Endothelial cell (in vitro differentiated cells): Measurements from ENCODE around the gene KBTBD8. TPM values are rescaled to one million over a fixed set of nuclear protein-coding genes. Genes with fewer than 3 reads are reported as not detected.

Source experiments
- DNase-seq: peaks from one replicate; pipeline ENCODE4 v3.0.0; 2021; ENCODE audit warnings: low spot score
- H3K27ac Mint-ChIP-seq: one replicate; pipeline ENCODE4 v1.8.0; 2021; ENCODE audit warnings: mixed read lengths, inconsistent platforms; ENCODE audit not compliant: unreplicated experiment
- H3K27me3 Mint-ChIP-seq: one replicate; pipeline ENCODE4 v1.8.0; 2021; ENCODE audit warnings: mild to moderate bottlenecking, moderate library complexity, mixed read lengths, inconsistent platforms; ENCODE audit not compliant: unreplicated experiment
- H3K36me3 Mint-ChIP-seq: one replicate; pipeline ENCODE4 v1.8.0; 2021; ENCODE audit warnings: mild to moderate bottlenecking, low read depth, mixed read lengths, inconsistent platforms; ENCODE audit not compliant: unreplicated experiment
- H3K4me1 Mint-ChIP-seq: one replicate; pipeline ENCODE4 v1.8.0; 2021; ENCODE audit warnings: mild to moderate bottlenecking, mixed read lengths, inconsistent platforms; ENCODE audit not compliant: unreplicated experiment
- H3K4me3 Mint-ChIP-seq: one replicate; pipeline ENCODE4 v1.8.0; 2021; ENCODE audit warnings: mild to moderate bottlenecking, mixed read lengths, inconsistent platforms; ENCODE audit not compliant: unreplicated experiment
- H3K9me3 Mint-ChIP-seq: one replicate; pipeline ENCODE4 v1.8.0; 2021; ENCODE audit warnings: mixed read lengths, inconsistent platforms; ENCODE audit not compliant: unreplicated experiment
- total RNA-seq: library from RNA; stranded (reverse); fragmentation: NEBNext Ultra II Directional; extraction: Animal tissue kit (Norgen Biotek cat#: 25700); gene quantifications from one replicate; pipeline ENCODE4 v1.2.1, GENCODE V29; 2021; ENCODE audit not compliant: unreplicated experiment
- TF ChIP-seq, protein P1 (sequence below): fragments of 200-600 bp; sonication (generic); IDR thresholded peaks from one replicate; pipeline ENCODE4 v1.5.0; 2021; ENCODE audit warnings: antibody characterized with exemption; ENCODE audit not compliant: unreplicated experiment

KBTBD8 gene
- total RNA-seq, 1 donor from 2014 or later: 6.3 TPM

DNA sequence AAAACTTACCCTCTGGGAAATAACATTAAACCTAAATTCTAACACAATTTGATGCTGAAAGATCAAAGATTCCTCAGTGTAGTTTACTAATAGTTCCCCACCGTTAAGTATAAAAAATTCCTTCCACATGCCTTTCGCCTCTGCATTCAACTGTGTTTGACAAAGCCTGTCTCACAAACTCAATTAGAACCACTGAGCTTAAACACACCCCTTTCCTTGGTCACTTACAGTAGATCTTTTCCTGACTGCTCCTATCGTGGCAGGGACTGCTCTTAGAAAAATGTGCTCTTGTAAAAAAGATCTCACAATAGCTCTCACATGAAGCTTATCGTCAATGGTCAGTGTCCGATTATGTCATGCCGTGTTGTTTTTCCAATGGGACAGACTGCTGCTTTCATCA is 8.9 kb upstream of the KBTBD8 start:
- no peaks in the 10 kb centered on the region for H3K9me3 Mint-ChIP-seq
- no peaks in the 10 kb centered on the region for H3K36me3 Mint-ChIP-seq
- no peaks in the 10 kb centered on the region for H3K4me1 Mint-ChIP-seq
- DNase-seq: no peak
- no peaks in the 10 kb centered on the region for H3K27me3 Mint-ChIP-seq
- no peak overlapping the region for H3K4me3 Mint-ChIP-seq
- H3K27ac Mint-ChIP-seq: no peak overlapping the region
- TF ChIP-seq, protein P1, sequence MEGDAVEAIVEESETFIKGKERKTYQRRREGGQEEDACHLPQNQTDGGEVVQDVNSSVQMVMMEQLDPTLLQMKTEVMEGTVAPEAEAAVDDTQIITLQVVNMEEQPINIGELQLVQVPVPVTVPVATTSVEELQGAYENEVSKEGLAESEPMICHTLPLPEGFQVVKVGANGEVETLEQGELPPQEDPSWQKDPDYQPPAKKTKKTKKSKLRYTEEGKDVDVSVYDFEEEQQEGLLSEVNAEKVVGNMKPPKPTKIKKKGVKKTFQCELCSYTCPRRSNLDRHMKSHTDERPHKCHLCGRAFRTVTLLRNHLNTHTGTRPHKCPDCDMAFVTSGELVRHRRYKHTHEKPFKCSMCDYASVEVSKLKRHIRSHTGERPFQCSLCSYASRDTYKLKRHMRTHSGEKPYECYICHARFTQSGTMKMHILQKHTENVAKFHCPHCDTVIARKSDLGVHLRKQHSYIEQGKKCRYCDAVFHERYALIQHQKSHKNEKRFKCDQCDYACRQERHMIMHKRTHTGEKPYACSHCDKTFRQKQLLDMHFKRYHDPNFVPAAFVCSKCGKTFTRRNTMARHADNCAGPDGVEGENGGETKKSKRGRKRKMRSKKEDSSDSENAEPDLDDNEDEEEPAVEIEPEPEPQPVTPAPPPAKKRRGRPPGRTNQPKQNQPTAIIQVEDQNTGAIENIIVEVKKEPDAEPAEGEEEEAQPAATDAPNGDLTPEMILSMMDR: no peak

DNA sequence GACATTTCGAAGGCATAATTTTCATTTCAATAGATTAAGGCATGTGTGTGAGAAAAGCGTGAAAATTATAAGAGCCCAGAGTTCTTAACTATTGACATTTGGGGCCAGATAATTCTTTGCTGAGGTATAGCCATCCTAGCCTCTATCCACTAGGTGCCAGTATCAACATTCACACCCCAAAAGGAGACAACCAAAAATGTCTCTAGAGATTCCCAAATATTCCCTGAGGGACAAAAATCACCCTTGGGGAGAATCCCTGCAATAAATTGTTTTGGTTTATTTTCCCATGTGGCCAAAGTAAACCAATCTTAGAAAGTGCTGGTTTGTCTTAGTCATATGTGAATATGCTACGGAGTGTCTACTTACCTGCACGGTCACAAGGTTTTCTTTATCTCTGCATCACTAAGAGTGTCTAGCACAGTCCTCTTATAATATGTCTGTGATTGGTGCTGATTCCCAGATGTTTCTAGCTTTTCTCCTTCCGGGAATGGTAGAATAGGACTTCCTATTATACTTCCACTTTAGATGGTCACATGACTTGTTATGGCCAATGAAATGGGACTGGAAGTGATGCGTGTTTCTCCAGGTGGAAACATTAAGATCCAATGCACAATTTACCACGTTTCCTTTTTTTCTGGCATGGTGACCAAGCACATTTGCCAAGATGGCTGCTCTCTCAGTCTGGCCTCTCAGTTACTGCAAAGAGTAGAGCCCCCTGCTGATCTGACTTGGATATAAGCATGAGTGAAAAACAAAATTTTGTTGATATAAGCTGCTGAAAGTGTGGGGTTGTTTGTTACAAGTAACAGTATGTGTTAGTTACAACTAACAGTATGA is 8.0 kb upstream of the KBTBD8 start:
- no peak overlapping the region for H3K4me3 Mint-ChIP-seq
- no peak for DNase-seq
- no peaks in the 10 kb centered on the region for H3K9me3 Mint-ChIP-seq

DNA sequence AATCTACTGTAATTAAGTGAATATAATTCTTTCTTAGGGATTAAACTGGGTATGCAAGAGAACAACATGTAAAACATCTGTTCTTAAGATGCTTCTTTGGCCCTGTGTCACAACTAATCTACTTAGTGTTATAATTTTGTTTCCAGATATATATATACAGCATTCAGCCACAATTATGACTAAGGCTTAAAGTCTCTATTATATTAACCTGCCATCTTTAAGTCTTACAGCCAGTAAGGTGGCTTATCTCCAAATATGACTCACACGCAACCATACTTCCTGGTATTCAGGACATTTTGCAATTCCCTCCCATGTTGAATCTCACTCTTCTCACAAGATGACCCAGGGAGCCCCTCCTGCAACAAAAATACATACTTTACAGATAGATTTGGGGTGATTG is 6.6 kb upstream of the KBTBD8 start:
- Mint-ChIP-seq H3K36me3 (no peaks in the 10 kb centered on the region), H3K4me3 (no peak overlapping the region), H3K27ac (no peak overlapping the region), H3K27me3 (no peaks in the 10 kb centered on the region), H3K9me3 (no peaks in the 10 kb centered on the region), H3K4me1 (no peaks in the 10 kb centered on the region)
- DNase-seq: no peak
- TF ChIP-seq, protein P1: no peak

More for the DNA sequence above, 8.0 kb upstream of the KBTBD8 start:
- TF ChIP-seq, protein P1: no peak
- Mint-ChIP-seq H3K27ac (no peak overlapping the region), H3K4me1 (no peaks in the 10 kb centered on the region), H3K27me3 (no peaks in the 10 kb centered on the region), H3K36me3 (no peaks in the 10 kb centered on the region)

DNA sequence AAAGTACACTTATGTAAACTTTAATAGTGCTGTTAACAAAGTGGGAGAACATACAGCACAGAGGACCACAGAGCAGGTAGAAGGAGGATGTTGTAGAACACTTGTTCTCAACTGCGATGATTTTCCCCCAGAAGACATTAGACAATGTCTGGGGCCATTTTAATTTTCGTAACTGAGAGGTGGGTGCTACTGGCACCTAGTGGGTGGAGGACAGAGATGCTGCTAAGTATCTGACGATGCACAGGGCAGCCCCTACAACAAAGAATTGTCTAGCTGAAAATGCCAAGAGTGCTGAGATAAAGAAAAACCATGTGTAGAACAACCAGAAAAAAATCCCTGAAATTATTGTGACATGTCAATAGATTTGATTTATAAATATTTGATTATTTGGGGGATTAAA is 5.0 kb upstream of the KBTBD8 start:
- no peak for DNase-seq
- H3K9me3 Mint-ChIP-seq: no peaks in the 10 kb centered on the region

DNA sequence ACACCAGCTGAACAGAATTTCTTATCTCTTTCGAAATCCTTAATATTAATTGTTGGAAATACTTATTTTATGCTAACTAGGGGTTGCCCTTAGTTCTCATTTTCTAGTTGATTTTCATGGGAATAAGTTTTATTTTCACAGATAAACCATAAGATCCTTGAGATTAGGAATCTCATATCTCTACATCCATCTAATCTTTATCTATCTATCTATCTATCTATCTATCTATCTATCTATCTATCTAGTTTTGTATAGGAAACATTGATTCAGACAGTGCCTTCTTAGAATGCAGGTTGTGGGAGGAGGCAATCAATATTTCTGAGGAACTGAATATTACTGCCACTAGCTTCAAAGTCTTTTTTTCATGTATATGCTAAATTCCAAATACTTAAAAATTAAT is 3.5 kb upstream of the KBTBD8 start:
- Mint-ChIP-seq H3K9me3 (no peaks in the 10 kb centered on the region), H3K27me3 (peaks cover 2% of the 10 kb centered on the region), H3K4me1 (peaks cover 9% of the 10 kb centered on the region), H3K4me3 (no peak overlapping the region), H3K27ac (no peak overlapping the region), H3K36me3 (no peaks in the 10 kb centered on the region)
- TF ChIP-seq, protein P1: no peak
- no peak for DNase-seq

More for the DNA sequence above, 5.0 kb upstream of the KBTBD8 start:
- TF ChIP-seq, protein P1: no peak
- Mint-ChIP-seq H3K4me1 (peaks cover 4% of the 10 kb centered on the region), H3K27ac (no peak overlapping the region), H3K27me3 (no peaks in the 10 kb centered on the region), H3K36me3 (no peaks in the 10 kb centered on the region), H3K4me3 (no peak overlapping the region)
